HEK293 (cell line): ENCODE measurements around the gene PLPPR2.

Experiments used
- CTCF ChIA-PET: fragments of 350-600 bp; formaldehyde crosslinking; extraction: SDS; loops from one replicate; lab custom pipeline; 2021; ENCODE audit warnings: antibody characterized with exemption; lab: Yijun Ruan, JAX
- POLR2A ChIA-PET: fragments of 300-600 bp; formaldehyde crosslinking; extraction: SDS; loops from one replicate; lab custom pipeline; 2020; ENCODE audit warnings: antibody characterized with exemption, inconsistent platforms; lab: Yijun Ruan, JAX
- H3K27ac ChIP-seq: fragments of 200-500 bp; sonication (Bioruptor generic); 2 replicates; pipeline ENCODE4 v1.5.1; 2014; ENCODE audit warnings: low read depth, low read length, control low read depth, inconsistent platforms; ENCODE audit errors: extremely low read depth
- H3K36me3 ChIP-seq, 2 experiments: fragments of 200-500 bp in 1 of 2; sonication (Bioruptor generic) in 1 of 2; 1 replicate in 1 of 2; 2 replicates in 1 of 2; pipeline ENCODE4 v1.5.1; 2014 to 2017; ENCODE audit warnings: inconsistent platforms in 2 of 2, low read length in 2 of 2; ENCODE audit not compliant: control insufficient read depth in 2 of 2, insufficient read depth in 1 of 2
- H3K4me1 ChIP-seq: fragments of 200-500 bp; sonication (Bioruptor generic); 2 replicates; pipeline ENCODE4 v1.5.1; 2014; ENCODE audit warnings: mild to moderate bottlenecking, low read length, inconsistent platforms; ENCODE audit not compliant: control insufficient read depth, insufficient read depth
- H3K4me3 ChIP-seq: 2 replicates; pipeline ENCODE4 v1.5.1; 2011; ENCODE audit warnings: low read depth, mild to moderate bottlenecking, control low read depth, low read length, moderate library complexity
- H3K9me3 ChIP-seq: fragments of 200-500 bp; sonication (Bioruptor generic); 2 replicates; pipeline ENCODE4 v1.5.1; 2014; ENCODE audit warnings: low read depth, low read length, inconsistent platforms; ENCODE audit not compliant: control insufficient read depth, insufficient read depth
- KLF1 ChIP-seq: fragments of 450-650 bp; formaldehyde crosslinking; IDR thresholded peaks from 2 replicates; pipeline ENCODE4 v1.5.1; 2016; ENCODE audit warnings: missing biosample characterization, missing genetic modification characterization
- SP2 ChIP-seq: fragments of 450-650 bp; formaldehyde crosslinking; IDR thresholded peaks from 2 replicates; pipeline ENCODE4 v1.5.1; 2016; ENCODE audit warnings: missing biosample characterization, missing genetic modification characterization
- ZBTB26 ChIP-seq: fragments of 450-650 bp; formaldehyde crosslinking; optimal IDR thresholded peaks from 2 replicates; pipeline ENCODE3; 2016; ENCODE audit warnings: missing biosample characterization, mild to moderate bottlenecking, missing genetic modification characterization
- ZBTB48 ChIP-seq: fragments of 450-650 bp; formaldehyde crosslinking; IDR thresholded peaks from 2 replicates; pipeline ENCODE4 v1.5.1; 2016; ENCODE audit warnings: missing biosample characterization, missing genetic modification characterization
- ZNF140 ChIP-seq: fragments of 450-650 bp; formaldehyde crosslinking; IDR thresholded peaks from 2 replicates; pipeline ENCODE4 v1.5.1; 2016; ENCODE audit warnings: missing biosample characterization, missing genetic modification characterization
- ZNF174 ChIP-seq: fragments of 450-650 bp; formaldehyde crosslinking; IDR thresholded peaks from 2 replicates; pipeline ENCODE4 v1.5.0; 2017; ENCODE audit warnings: missing biosample characterization, mild to moderate bottlenecking, missing genetic modification characterization
- ZNF23 ChIP-seq: fragments of 450-650 bp; formaldehyde crosslinking; IDR thresholded peaks from 2 replicates; pipeline ENCODE4 v1.5.1; 2016; ENCODE audit warnings: missing biosample characterization, missing genetic modification characterization, borderline replicate concordance
- ZNF280D ChIP-seq: fragments of 450-650 bp; formaldehyde crosslinking; IDR thresholded peaks from 2 replicates; pipeline ENCODE4 v1.5.1; 2016; ENCODE audit warnings: missing biosample characterization, missing genetic modification characterization
- ZNF335 ChIP-seq: fragments of 450-650 bp; formaldehyde crosslinking; conservative IDR thresholded peaks from 2 replicates; pipeline ENCODE4 v1.5.1; 2016; ENCODE audit warnings: missing biosample characterization, missing genetic modification characterization
- ZNF391 ChIP-seq: fragments of 450-650 bp; formaldehyde crosslinking; IDR thresholded peaks from 2 replicates; pipeline ENCODE4 v1.5.1; 2016; ENCODE audit warnings: low read depth, missing biosample characterization, missing genetic modification characterization, borderline replicate concordance
- ZNF510 ChIP-seq: fragments of 450-650 bp; formaldehyde crosslinking; IDR thresholded peaks from 2 replicates; pipeline ENCODE4 v1.5.1; 2018; ENCODE audit warnings: mild to moderate bottlenecking, missing genetic modification characterization, missing biosample characterization; ENCODE audit not compliant: insufficient replicate concordance
- ZNF521 ChIP-seq: fragments of 450-650 bp; formaldehyde crosslinking; IDR thresholded peaks from 2 replicates; pipeline ENCODE4 v1.5.1; 2017; ENCODE audit warnings: missing biosample characterization, mild to moderate bottlenecking, missing genetic modification characterization
- ZNF585B ChIP-seq: fragments of 450-650 bp; formaldehyde crosslinking; IDR thresholded peaks from 2 replicates; pipeline ENCODE4 v1.5.1; 2016; ENCODE audit warnings: missing biosample characterization, missing genetic modification characterization
- ZNF600 ChIP-seq: fragments of 450-650 bp; formaldehyde crosslinking; IDR thresholded peaks from 2 replicates; pipeline ENCODE4 v1.5.1; 2016; ENCODE audit warnings: missing biosample characterization, missing genetic modification characterization
- ZNF701 ChIP-seq: fragments of 450-650 bp; formaldehyde crosslinking; IDR thresholded peaks from 2 replicates; pipeline ENCODE4 v1.5.1; 2016; ENCODE audit warnings: missing biosample characterization, missing genetic modification characterization
- ZSCAN23 ChIP-seq: fragments of 450-650 bp; formaldehyde crosslinking; IDR thresholded peaks from 2 replicates; pipeline ENCODE4 v1.5.1; 2016; ENCODE audit warnings: missing biosample characterization, missing genetic modification characterization
- ZSCAN4 ChIP-seq: fragments of 450-650 bp; formaldehyde crosslinking; IDR thresholded peaks from 2 replicates; pipeline ENCODE4 v1.5.1; 2017; ENCODE audit warnings: missing biosample characterization, missing genetic modification characterization
- ZXDB ChIP-seq: fragments of 450-650 bp; formaldehyde crosslinking; IDR thresholded peaks from 2 replicates; pipeline ENCODE4 v1.5.1; 2016; ENCODE audit warnings: missing biosample characterization, missing genetic modification characterization
- TF ChIP-seq, protein P1 (sequence below): fragments of 450-650 bp; formaldehyde crosslinking; IDR thresholded peaks from 2 replicates; pipeline ENCODE4 v1.5.1; 2016; ENCODE audit warnings: missing biosample characterization, missing genetic modification characterization
- TF ChIP-seq, protein P2 (sequence below): fragments of 450-650 bp; formaldehyde crosslinking; IDR thresholded peaks from 2 replicates; pipeline ENCODE4 v1.5.1; 2016; ENCODE audit warnings: missing biosample characterization, missing genetic modification characterization
- TF ChIP-seq, protein P3 (sequence below): fragments of 450-650 bp; formaldehyde crosslinking; IDR thresholded peaks from 2 replicates; pipeline ENCODE4 v1.5.1; 2017; ENCODE audit warnings: missing biosample characterization, missing genetic modification characterization

The PLPPR2 gene

GRCh38 chr19:11346104-11346940, 8.9 kb upstream of the PLPPR2 start, which contains the start of the genes CCDC159 and TMEM205 (continued):
- TF ChIP-seq ZNF335 (tag by site-specific recombination) (peak; percentile 49; the same call in 1 of the 2 replicates), SP2 (tag by site-specific recombination) (peak; percentile 98), ZXDB (tag by site-specific recombination) (peak; percentile 29; the same call in 1 of the 2 replicates), ZNF510 (tag by site-specific recombination) (no peak), ZNF391 (tag by site-specific recombination) (no peak), ZNF23 (tag by site-specific recombination) (no peak)
- TF ChIP-seq, protein P1, sequence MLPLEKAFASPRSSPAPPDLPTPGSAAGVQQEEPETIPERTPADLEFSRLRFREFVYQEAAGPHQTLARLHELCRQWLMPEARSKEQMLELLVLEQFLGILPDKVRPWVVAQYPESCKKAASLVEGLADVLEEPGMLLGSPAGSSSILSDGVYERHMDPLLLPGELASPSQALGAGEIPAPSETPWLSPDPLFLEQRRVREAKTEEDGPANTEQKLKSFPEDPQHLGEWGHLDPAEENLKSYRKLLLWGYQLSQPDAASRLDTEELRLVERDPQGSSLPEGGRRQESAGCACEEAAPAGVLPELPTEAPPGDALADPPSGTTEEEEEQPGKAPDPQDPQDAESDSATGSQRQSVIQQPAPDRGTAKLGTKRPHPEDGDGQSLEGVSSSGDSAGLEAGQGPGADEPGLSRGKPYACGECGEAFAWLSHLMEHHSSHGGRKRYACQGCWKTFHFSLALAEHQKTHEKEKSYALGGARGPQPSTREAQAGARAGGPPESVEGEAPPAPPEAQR (tag by site-specific recombination) = no peak
- TF ChIP-seq, all 188 proteins: peak for 36

GRCh38 chr19:11347546-11348039, 7.6 kb upstream of the PLPPR2 start:
- H3K9me3 ChIP-seq = no peaks in the 10 kb centered on the region
- H3K36me3 ChIP-seq = peaks cover 0 to 2% of the 10 kb centered on the region in 2 experiments; a peak in 1 of 3 replicates
- no peak overlapping the region for H3K4me3 ChIP-seq
- POLR2A ChIA-PET = interaction anchor here (1.6 to 3.2 kb wide), 2 partner anchors 28 to 88 kb away, joined by 6 to 36 read pairs; partner anchors contain the start of genes ODAD3, PRKCSH and SWSAP1
- no peak overlapping the region for H3K27ac ChIP-seq
- CTCF ChIA-PET = interaction anchor here (2.1 kb wide), 1 partner anchor 33 kb away, joined by 19 read pairs; no protein-coding TSS in a partner anchor
- H3K4me1 ChIP-seq = no peaks in the 10 kb centered on the region
- TF ChIP-seq ZNF521 (tag by site-specific recombination) (no peak), ZNF701 (tag by site-specific recombination) (no peak), KLF1 (no peak), ZBTB26 (tag by site-specific recombination) (no peak), ZSCAN23 (tag by site-specific recombination) (no peak), ZNF174 (tag by site-specific recombination) (no peak), ZBTB48 (no peak), ZNF140 (tag by site-specific recombination) (no peak), ZNF600 (tag by site-specific recombination) (no peak), ZNF585B (tag by site-specific recombination) (no peak), ZSCAN4 (tag by site-specific recombination) (no peak), ZNF280D (tag by site-specific recombination) (no peak)
- TF ChIP-seq, protein P2, sequence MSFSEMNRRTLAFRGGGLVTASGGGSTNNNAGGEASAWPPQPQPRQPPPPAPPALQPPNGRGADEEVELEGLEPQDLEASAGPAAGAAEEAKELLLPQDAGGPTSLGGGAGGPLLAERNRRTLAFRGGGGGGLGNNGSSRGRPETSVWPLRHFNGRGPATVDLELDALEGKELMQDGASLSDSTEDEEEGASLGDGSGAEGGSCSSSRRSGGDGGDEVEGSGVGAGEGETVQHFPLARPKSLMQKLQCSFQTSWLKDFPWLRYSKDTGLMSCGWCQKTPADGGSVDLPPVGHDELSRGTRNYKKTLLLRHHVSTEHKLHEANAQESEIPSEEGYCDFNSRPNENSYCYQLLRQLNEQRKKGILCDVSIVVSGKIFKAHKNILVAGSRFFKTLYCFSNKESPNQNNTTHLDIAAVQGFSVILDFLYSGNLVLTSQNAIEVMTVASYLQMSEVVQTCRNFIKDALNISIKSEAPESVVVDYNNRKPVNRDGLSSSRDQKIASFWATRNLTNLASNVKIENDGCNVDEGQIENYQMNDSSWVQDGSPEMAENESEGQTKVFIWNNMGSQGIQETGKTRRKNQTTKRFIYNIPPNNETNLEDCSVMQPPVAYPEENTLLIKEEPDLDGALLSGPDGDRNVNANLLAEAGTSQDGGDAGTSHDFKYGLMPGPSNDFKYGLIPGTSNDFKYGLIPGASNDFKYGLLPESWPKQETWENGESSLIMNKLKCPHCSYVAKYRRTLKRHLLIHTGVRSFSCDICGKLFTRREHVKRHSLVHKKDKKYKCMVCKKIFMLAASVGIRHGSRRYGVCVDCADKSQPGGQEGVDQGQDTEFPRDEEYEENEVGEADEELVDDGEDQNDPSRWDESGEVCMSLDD = no peak
- TF ChIP-seq, protein P3, sequence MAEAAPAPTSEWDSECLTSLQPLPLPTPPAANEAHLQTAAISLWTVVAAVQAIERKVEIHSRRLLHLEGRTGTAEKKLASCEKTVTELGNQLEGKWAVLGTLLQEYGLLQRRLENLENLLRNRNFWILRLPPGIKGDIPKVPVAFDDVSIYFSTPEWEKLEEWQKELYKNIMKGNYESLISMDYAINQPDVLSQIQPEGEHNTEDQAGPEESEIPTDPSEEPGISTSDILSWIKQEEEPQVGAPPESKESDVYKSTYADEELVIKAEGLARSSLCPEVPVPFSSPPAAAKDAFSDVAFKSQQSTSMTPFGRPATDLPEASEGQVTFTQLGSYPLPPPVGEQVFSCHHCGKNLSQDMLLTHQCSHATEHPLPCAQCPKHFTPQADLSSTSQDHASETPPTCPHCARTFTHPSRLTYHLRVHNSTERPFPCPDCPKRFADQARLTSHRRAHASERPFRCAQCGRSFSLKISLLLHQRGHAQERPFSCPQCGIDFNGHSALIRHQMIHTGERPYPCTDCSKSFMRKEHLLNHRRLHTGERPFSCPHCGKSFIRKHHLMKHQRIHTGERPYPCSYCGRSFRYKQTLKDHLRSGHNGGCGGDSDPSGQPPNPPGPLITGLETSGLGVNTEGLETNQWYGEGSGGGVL (tag by site-specific recombination) = no peak
- TF ChIP-seq, protein P1 (tag by site-specific recombination) = no peak
